Gastrocnemius medialis (tissue), 4 donors: ENCODE measurements around the gene INS. TPM values are rescaled to one million over a fixed set of nuclear protein-coding genes. Genes with fewer than 3 reads are reported as not detected.

Source experiments
- ATAC-seq, 2 donors: fragments of 150-250 bp; one replicate each; pipeline ENCODE4 v1.9.1; 2016
- DNase-seq, 2 donors: peaks; one replicate each; pipeline ENCODE4 v3.0.0-alpha.2; 2019
- H3K27ac ChIP-seq, 4 donors: fragments of 200-600 bp; sonication (generic); 1 replicate in 1 of 4; 2 replicates in 3 of 4; pipeline ENCODE4 v1.5.1; 2016 to 2018; ENCODE audit warnings: mild to moderate bottlenecking in 2 of 4, moderate library complexity in 1 of 4
- H3K27me3 ChIP-seq, 3 donors: fragments of 200-600 bp; sonication (generic) in 2 of 3; 1 replicate in 1 of 3; 2 replicates in 2 of 3; pipeline versions ENCODE4 v1.5.1 to v1.6.0; 2016 to 2019; ENCODE audit warnings: mild to moderate bottlenecking in 1 of 3, moderate library complexity in 1 of 3
- H3K36me3 ChIP-seq, 2 donors: fragments of 200-600 bp; sonication (generic) in 1 of 2; one replicate each; pipeline ENCODE4 v1.5.1; 2017 to 2018
- H3K4me1 ChIP-seq, 2 donors: fragments of 200-600 bp; sonication (generic) in 1 of 2; one replicate each; pipeline ENCODE4 v1.5.1; 2016 to 2017; ENCODE audit warnings: mild to moderate bottlenecking in 2 of 2
- H3K4me3 ChIP-seq, 4 donors: fragments of 200-600 bp; sonication (generic) in 3 of 4; 1 replicate in 1 of 4; 2 replicates in 3 of 4; pipeline ENCODE4 v1.5.1; 2016 to 2019; ENCODE audit warnings: mild to moderate bottlenecking in 2 of 4
- H3K9me3 ChIP-seq, 3 donors: fragments of 200-600 bp; sonication (generic) in 2 of 3; 1 replicate in 1 of 3; 2 replicates in 2 of 3; pipeline ENCODE4 v1.5.1; 2016 to 2019
- CTCF ChIP-seq, 5 experiments: fragments of 450-650 bp in 3 of 5; fragments of 200-600 bp in 2 of 5; sonication (generic) in 2 of 5; IDR thresholded peaks in 4 of 5; conservative IDR thresholded peaks in 1 of 5; 1 replicate in 4 of 5; 2 replicates in 1 of 5; pipeline ENCODE4 v1.5.1; 2016 to 2019; ENCODE audit warnings: antibody characterized with exemption in 5 of 5, mild to moderate bottlenecking in 3 of 5, moderate library complexity in 3 of 5
- POLR2A ChIP-seq, 2 donors: fragments of 450-650 bp; IDR thresholded peaks; one replicate each; pipeline ENCODE4 v1.6.1; 2017; ENCODE audit warnings: antibody characterized with exemption in 2 of 2, mild to moderate bottlenecking in 2 of 2, moderate library complexity in 2 of 2
- in situ Hi-C, 4 donors: fragments of 200-750 bp; cut with MboI; loops; one replicate each; pipeline versions ENCODE4 v1.15.0 to v1.8.0; 2017; ENCODE audit warnings: low sequenced_read_pairs in 4 of 4
- intact Hi-C: fragments of 100-400 bp; cut with DNase I; formaldehyde crosslinking; loops from one replicate; pipeline ENCODE4 v1.15.1; 2023; ENCODE audit warnings: low total_unique reads
- total RNA-seq, 4 donors: library from RNA; depleted of rRNA; stranded (reverse); fragments of >200 nt; gene quantifications; one replicate each; pipeline versions ENCODE4 v1.1.0 to v1.2.3, GENCODE V29; 2016

INS gene
- total RNA-seq, 4 donors from 2014 or later: not detected

DNA sequence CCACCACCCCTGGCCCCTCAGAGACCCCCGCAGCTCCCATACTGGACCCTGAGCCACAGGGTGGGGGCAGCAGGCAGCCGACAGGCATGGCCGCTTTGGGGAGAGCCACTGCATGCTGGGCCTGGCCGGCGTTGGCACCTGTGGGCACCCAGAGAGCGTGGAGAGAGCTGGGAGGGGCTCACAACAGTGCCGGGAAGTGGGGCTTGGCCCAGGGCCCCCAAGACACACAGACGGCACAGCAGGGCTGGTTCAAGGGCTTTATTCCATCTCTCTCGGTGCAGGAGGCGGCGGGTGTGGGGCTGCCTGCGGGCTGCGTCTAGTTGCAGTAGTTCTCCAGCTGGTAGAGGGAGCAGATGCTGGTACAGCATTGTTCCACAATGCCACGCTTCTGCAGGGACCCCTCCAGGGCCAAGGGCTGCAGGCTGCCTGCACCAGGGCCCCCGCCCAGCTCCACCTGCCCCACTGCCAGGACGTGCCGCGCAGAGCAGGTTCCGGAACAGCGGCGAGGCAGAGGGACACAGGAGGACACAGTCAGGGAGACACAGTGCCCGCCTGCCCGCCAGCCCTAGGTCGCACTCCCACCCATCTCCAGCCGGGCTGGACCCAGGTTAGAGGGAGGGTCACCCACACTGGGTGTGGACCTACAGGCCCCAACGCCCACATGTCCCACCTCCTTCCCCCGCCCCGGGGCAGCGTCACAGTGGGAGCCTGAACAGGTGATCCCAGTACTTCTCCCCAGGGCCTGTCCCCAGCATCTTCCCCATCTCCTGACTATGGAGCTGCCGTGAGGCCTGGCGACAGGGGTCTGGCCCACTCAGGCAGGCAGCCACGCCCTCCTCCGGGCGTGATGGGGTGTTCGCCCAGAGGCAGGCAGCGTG is 1.2 kb downstream of the INS start:
- Histone ChIP-seq H3K9me3 (no peaks in the 10 kb centered on the region), H3K4me1 (no peaks in the 10 kb centered on the region), H3K27ac (no peak overlapping the region), H3K27me3 (peaks cover 0 to 4% (median 3%) of the 10 kb centered on the region in 3 donors), H3K36me3 (no peaks in the 10 kb centered on the region), H3K4me3 (no peak overlapping the region)
- in situ Hi-C loops: loop anchor here in 3 of 4 donors (10.0 to 25.0 kb wide), 4 partner anchors 272 to 497 kb away; partner anchors contain the start of genes KRTAP5-6 (in 2 of the 3) and PRR33 (in 1 of the 3)
- DNase-seq: no peak
- TF ChIP-seq CTCF (IDR thresholded peaks at IDR 0.05 in 4 of 5, conservative IDR thresholded peaks at IDR 0.05 in 1 of 5) (no peak), POLR2A (IDR thresholded peaks at IDR 0.05) (no peak)
- intact Hi-C loops: no loop called here
- ATAC-seq: no peak

GRCh38 chr11:2158966-2159365 is 2.0 kb downstream of the INS start:
- H3K27me3 ChIP-seq: peaks cover 0 to 4% (median 0%) of the 10 kb centered on the region in 3 donors
- H3K4me1 ChIP-seq: no peaks in the 10 kb centered on the region
- no peak overlapping the region for H3K4me3 ChIP-seq
- in situ Hi-C loops (loop anchor here in 3 of 4 donors (10.0 to 25.0 kb wide), 4 partner anchors 272 to 497 kb away; partner anchors contain the start of genes KRTAP5-6 (in 2 of the 3) and PRR33 (in 1 of the 3)), intact Hi-C loops (no loop called here)
- H3K27ac ChIP-seq: no peak overlapping the region
- TF ChIP-seq POLR2A (IDR thresholded peaks at IDR 0.05): no peak
- TF ChIP-seq CTCF (IDR thresholded peaks at IDR 0.05 in 4 of 5, conservative IDR thresholded peaks at IDR 0.05 in 1 of 5): no peak
- DNase-seq (no peak), ATAC-seq (no peak)
- no peaks in the 10 kb centered on the region for H3K36me3 ChIP-seq
- H3K9me3 ChIP-seq: no peaks in the 10 kb centered on the region

GRCh38 chr11:2158296-2158737 is 2.7 kb downstream of the INS start:
- Histone ChIP-seq H3K27ac (no peak overlapping the region), H3K4me3 (no peak overlapping the region), H3K4me1 (no peaks in the 10 kb centered on the region), H3K27me3 (peaks cover 0 to 4% (median 0%) of the 10 kb centered on the region in 3 donors), H3K9me3 (no peaks in the 10 kb centered on the region), H3K36me3 (no peaks in the 10 kb centered on the region)
- DNase-seq (no peak), ATAC-seq (no peak)
- TF ChIP-seq POLR2A (IDR thresholded peaks at IDR 0.05): no peak
- TF ChIP-seq CTCF (IDR thresholded peaks at IDR 0.05 in 4 of 5, conservative IDR thresholded peaks at IDR 0.05 in 1 of 5): no peak
- in situ Hi-C loops (loop anchor here in 3 of 4 donors (10.0 to 25.0 kb wide), 4 partner anchors 271 to 496 kb away; partner anchors contain the start of genes KRTAP5-6 (in 2 of the 3) and PRR33 (in 1 of the 3)), intact Hi-C loops (no loop called here)

DNA sequence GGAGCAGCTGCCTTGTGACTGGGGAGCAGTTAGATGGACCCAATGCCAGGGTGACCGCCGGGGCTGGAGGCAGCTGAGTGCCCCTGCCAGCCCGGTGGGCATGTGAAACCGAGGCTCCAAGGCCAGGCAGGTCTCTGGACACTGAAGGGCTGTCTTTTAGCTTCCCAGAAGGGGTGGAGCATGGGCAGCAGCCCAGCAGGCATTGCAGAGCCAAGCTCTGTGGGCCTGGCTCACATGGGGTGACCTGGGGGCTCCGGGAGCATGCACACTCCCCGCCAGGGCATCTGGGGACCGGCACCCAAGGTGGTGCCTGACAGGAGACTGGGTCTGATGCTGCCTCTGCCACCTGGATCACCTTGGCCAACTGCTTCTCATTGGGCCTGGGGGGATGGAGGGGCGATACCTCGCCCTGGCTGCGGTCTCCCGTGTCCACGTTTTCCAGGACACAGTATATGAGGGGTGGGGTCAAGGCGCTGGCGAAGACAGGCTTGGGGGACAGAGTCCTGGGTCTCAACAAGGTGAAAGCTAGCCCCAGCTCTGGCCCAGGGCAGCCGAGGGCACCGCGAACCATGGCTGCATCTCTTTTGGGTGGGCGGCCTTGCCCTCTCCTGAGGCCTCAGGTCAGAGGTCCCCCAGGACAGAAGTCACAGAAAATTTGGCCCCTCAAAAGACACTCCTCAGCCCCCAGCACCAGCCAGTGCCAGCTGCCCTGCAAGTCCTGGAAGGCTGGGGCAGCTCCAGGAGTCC is 3.5 kb downstream of the INS start:
- Histone ChIP-seq H3K4me1 (no peaks in the 10 kb centered on the region), H3K27ac (no peak overlapping the region), H3K27me3 (peaks cover 0 to 4% (median 0%) of the 10 kb centered on the region in 3 donors), H3K36me3 (no peaks in the 10 kb centered on the region), H3K4me3 (no peak overlapping the region), H3K9me3 (no peaks in the 10 kb centered on the region)
- in situ Hi-C loops: loop anchor here in 3 of 4 donors (10.0 to 25.0 kb wide), 4 partner anchors 270 to 495 kb away; partner anchors contain the start of genes KRTAP5-6 (in 2 of the 3) and PRR33 (in 1 of the 3)
- TF ChIP-seq POLR2A (IDR thresholded peaks at IDR 0.05) (no peak), CTCF (IDR thresholded peaks at IDR 0.05 in 4 of 5, conservative IDR thresholded peaks at IDR 0.05 in 1 of 5) (no peak)
- intact Hi-C loops: no loop called here
- DNase-seq: no peak
- ATAC-seq: no peak
